NT2/D1 (cell line): Measurements from ENCODE around the gene LSAMP.

Experiments
- DNase-seq: peaks from one replicate; pipeline ENCODE4 v3.0.0-alpha.2; 2011; ENCODE audit warnings: low read depth, low spot score
- H3K27me3 ChIP-seq: 2 replicates; pipeline ENCODE4 v1.6.0; 2011; ENCODE audit warnings: mild to moderate bottlenecking; ENCODE audit not compliant: insufficient read length, insufficient read depth
- H3K36me3 ChIP-seq: 2 replicates; pipeline ENCODE4 v1.6.1; 2011; ENCODE audit warnings: mild to moderate bottlenecking, low read length, mixed read lengths; ENCODE audit not compliant: insufficient read depth, insufficient read length
- H3K4me1 ChIP-seq: 2 replicates; pipeline ENCODE4 v1.5.1; 2011; ENCODE audit not compliant: insufficient read depth, insufficient read length
- H3K4me3 ChIP-seq: 2 replicates; pipeline ENCODE4 v1.5.1; 2011; ENCODE audit warnings: low read depth; ENCODE audit not compliant: insufficient read length
- H3K9ac ChIP-seq: 2 replicates; pipeline ENCODE4 v1.6.0; 2011; ENCODE audit warnings: low read depth; ENCODE audit not compliant: insufficient read length
- H3K9me3 ChIP-seq: 2 replicates; pipeline ENCODE4 v1.5.1; 2011; ENCODE audit warnings: mild to moderate bottlenecking, low read length; ENCODE audit not compliant: insufficient read depth
- SUZ12 ChIP-seq: IDR thresholded peaks from 2 replicates; pipeline ENCODE4 v1.6.1; 2011; ENCODE audit not compliant: insufficient read length, insufficient read depth; ENCODE audit errors: extremely low read depth
- YY1 ChIP-seq: IDR thresholded peaks from 2 replicates; pipeline ENCODE4 v1.6.1; 2011; ENCODE audit not compliant: insufficient read length, insufficient read depth
- ZNF274 ChIP-seq: IDR thresholded peaks from 2 replicates; pipeline ENCODE4 v1.6.1; 2011; ENCODE audit warnings: mild to moderate bottlenecking, low read depth, low read length

LSAMP gene

GRCh38 chr3:116354382-116354781 lies 90.9 kb downstream of the LSAMP start:
- no peak overlapping the region for H3K9ac ChIP-seq
- H3K36me3 ChIP-seq: no peaks in the 10 kb centered on the region
- no peak overlapping the region for H3K4me3 ChIP-seq
- H3K4me1 ChIP-seq: no peaks in the 10 kb centered on the region
- no peak for DNase-seq
- TF ChIP-seq SUZ12 (no peak), YY1 (no peak), ZNF274 (no peak)
- peaks cover 10% of the 10 kb centered on the region for H3K9me3 ChIP-seq
- no peaks in the 10 kb centered on the region for H3K27me3 ChIP-seq

GRCh38 chr3:116350119-116350733 lies 95.1 kb downstream of the LSAMP start:
- no peaks in the 10 kb centered on the region for H3K4me1 ChIP-seq
- H3K9me3 ChIP-seq: no peaks in the 10 kb centered on the region
- no peak overlapping the region for H3K4me3 ChIP-seq
- no peak overlapping the region for H3K9ac ChIP-seq
- no peak for TF ChIP-seq YY1
- no peak for TF ChIP-seq SUZ12
- no peak for TF ChIP-seq ZNF274
- no peaks in the 10 kb centered on the region for H3K36me3 ChIP-seq
- H3K27me3 ChIP-seq: no peaks in the 10 kb centered on the region
- DNase-seq: no peak

- no peaks in the 10 kb centered on the region for H3K36me3 ChIP-seq
- TF ChIP-seq YY1 (no peak), ZNF274 (no peak), SUZ12 (no peak)
- no peaks in the 10 kb centered on the region for H3K27me3 ChIP-seq
- no peak for DNase-seq
- no peak overlapping the region for H3K4me3 ChIP-seq
- no peaks in the 10 kb centered on the region for H3K4me1 ChIP-seq
- H3K9me3 ChIP-seq: no peaks in the 10 kb centered on the region
- H3K9ac ChIP-seq: no peak overlapping the region
Measured at GRCh38 chr3:116348216-116348615, 97.1 kb downstream of the LSAMP start.

- no peaks in the 10 kb centered on the region for H3K4me1 ChIP-seq
- no peak overlapping the region for H3K4me3 ChIP-seq
- no peak for DNase-seq
- no peaks in the 10 kb centered on the region for H3K9me3 ChIP-seq
- H3K9ac ChIP-seq: no peak overlapping the region
- no peaks in the 10 kb centered on the region for H3K27me3 ChIP-seq
- H3K36me3 ChIP-seq: no peaks in the 10 kb centered on the region
- no peak for TF ChIP-seq ZNF274
- TF ChIP-seq YY1: no peak
- TF ChIP-seq SUZ12: no peak
Measured at GRCh38 chr3:116342499-116342898, 102.8 kb downstream of the LSAMP start.

- no peak for DNase-seq
- no peaks in the 10 kb centered on the region for H3K9me3 ChIP-seq
Measured at GRCh38 chr3:116341899-116342298, 103.4 kb downstream of the LSAMP start.

GRCh38 chr3:116341381-116341780 lies 103.9 kb downstream of the LSAMP start:
- no peaks in the 10 kb centered on the region for H3K9me3 ChIP-seq
- no peak overlapping the region for H3K9ac ChIP-seq
- H3K4me3 ChIP-seq: no peak overlapping the region
- H3K4me1 ChIP-seq: no peaks in the 10 kb centered on the region
- no peak for DNase-seq
- TF ChIP-seq SUZ12 (no peak), YY1 (no peak), ZNF274 (no peak)
- H3K27me3 ChIP-seq: no peaks in the 10 kb centered on the region
- H3K36me3 ChIP-seq: no peaks in the 10 kb centered on the region

More at GRCh38 chr3:116341899-116342298, 103.4 kb downstream of the LSAMP start:
- H3K36me3 ChIP-seq: no peaks in the 10 kb centered on the region
- no peak for TF ChIP-seq SUZ12
- no peak overlapping the region for H3K9ac ChIP-seq
- H3K4me3 ChIP-seq: no peak overlapping the region
- H3K27me3 ChIP-seq: no peaks in the 10 kb centered on the region
- no peaks in the 10 kb centered on the region for H3K4me1 ChIP-seq

GRCh38 chr3:116340680-116341216 lies 104.5 kb downstream of the LSAMP start:
- H3K9ac ChIP-seq: no peak overlapping the region
- H3K4me3 ChIP-seq: no peak overlapping the region
- no peak for DNase-seq

GRCh38 chr3:116339441-116340028 lies 105.8 kb downstream of the LSAMP start:
- Histone ChIP-seq H3K27me3 (no peaks in the 10 kb centered on the region), H3K9me3 (no peaks in the 10 kb centered on the region), H3K4me3 (no peak overlapping the region), H3K36me3 (no peaks in the 10 kb centered on the region), H3K4me1 (no peaks in the 10 kb centered on the region), H3K9ac (no peak overlapping the region)
- DNase-seq: no peak
- TF ChIP-seq SUZ12 (no peak), ZNF274 (no peak), YY1 (no peak)

More at GRCh38 chr3:116340680-116341216, 104.5 kb downstream of the LSAMP start:
- no peaks in the 10 kb centered on the region for H3K9me3 ChIP-seq
- no peaks in the 10 kb centered on the region for H3K27me3 ChIP-seq
- no peaks in the 10 kb centered on the region for H3K4me1 ChIP-seq
- H3K36me3 ChIP-seq: no peaks in the 10 kb centered on the region
- TF ChIP-seq ZNF274: no peak
- no peak for TF ChIP-seq SUZ12
- no peak for TF ChIP-seq YY1
